ENCODE measurements around the gene CLEC7A. TPM values are rescaled to one million over a fixed set of nuclear protein-coding genes. Genes with fewer than 3 reads are reported as not detected.

CLEC7A gene
- total RNA-seq, 2 experiments from 2014 or later: not detected

DNA sequence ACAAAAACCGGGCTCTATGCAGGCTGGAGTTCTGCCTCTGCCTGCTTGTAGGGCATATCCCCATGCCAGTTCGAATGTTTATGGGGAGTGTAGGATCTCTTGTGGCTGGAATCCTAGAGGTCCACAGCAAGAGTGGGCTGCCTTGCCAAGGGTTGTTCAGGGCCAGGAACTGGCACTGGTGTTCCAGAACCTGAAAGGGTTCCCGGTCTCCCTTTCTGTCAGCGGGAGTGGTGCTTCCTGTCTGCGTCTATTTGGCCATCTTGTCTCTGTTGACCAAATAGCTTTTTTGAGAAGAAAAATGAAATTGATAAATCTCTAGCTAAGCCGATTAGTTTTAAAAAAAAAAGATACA, 24.1 kb upstream of the CLEC7A start:
- Histone ChIP-seq H3K4me2 (ENCODE audit: low read length) (peak overlapping the region; percentile 69), H3K36me3 (ENCODE audit: insufficient read depth, low read length) (no peaks in the 10 kb centered on the region; the same call in 1 of the 2 replicates), H4K20me1 (ENCODE audit: insufficient read depth, low read length) (no peaks in the 10 kb centered on the region), H3K4me3 (ENCODE audit: low read depth, low read length, poor library complexity, severe bottlenecking) (peak overlapping the region; percentile 70), H3K79me2 (ENCODE audit: insufficient read depth, low read depth, low read length) (no peaks in the 10 kb centered on the region), H3K9me3 (ENCODE audit: low read length) (peaks cover 8% of the 10 kb centered on the region; the same call in 1 of the 2 replicates), H2AFZ (ENCODE audit: low read length) (peak overlapping the region; percentile 81; the same call in 1 of the 2 replicates), H3K4me1 (ENCODE audit: insufficient read depth, low read length, poor library complexity, severe bottlenecking) (peaks cover 21% of the 10 kb centered on the region), H3K27ac (ENCODE audit: low read depth, low read length, poor library complexity, severe bottlenecking) (no peak overlapping the region), H3K9me2 (ENCODE audit: insufficient read depth, low read length) (no peaks in the 10 kb centered on the region)
- BruUV-seq (replicated peaks): no TSS peak
- TF ChIP-seq, protein P1, sequence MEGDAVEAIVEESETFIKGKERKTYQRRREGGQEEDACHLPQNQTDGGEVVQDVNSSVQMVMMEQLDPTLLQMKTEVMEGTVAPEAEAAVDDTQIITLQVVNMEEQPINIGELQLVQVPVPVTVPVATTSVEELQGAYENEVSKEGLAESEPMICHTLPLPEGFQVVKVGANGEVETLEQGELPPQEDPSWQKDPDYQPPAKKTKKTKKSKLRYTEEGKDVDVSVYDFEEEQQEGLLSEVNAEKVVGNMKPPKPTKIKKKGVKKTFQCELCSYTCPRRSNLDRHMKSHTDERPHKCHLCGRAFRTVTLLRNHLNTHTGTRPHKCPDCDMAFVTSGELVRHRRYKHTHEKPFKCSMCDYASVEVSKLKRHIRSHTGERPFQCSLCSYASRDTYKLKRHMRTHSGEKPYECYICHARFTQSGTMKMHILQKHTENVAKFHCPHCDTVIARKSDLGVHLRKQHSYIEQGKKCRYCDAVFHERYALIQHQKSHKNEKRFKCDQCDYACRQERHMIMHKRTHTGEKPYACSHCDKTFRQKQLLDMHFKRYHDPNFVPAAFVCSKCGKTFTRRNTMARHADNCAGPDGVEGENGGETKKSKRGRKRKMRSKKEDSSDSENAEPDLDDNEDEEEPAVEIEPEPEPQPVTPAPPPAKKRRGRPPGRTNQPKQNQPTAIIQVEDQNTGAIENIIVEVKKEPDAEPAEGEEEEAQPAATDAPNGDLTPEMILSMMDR (conservative IDR thresholded peaks at IDR 0.05; ENCODE audit: low read length): no peak
- TF ChIP-seq EZH2phosphoT487 (IDR thresholded peaks at IDR 0.05; ENCODE audit: borderline replicate concordance, low read depth, low read length): no peak
- intact Hi-C loops (cut with micrococcal nuclease; ENCODE audit: unreplicated experiment): loop anchor here (5.0 kb wide), 1 partner anchor 518 kb away; the partner anchor contains the start of gene STYK1
- ChIA-PET CTCF (ENCODE audit: unreplicated experiment) (interaction anchor here (0.6 to 1.0 kb wide), 2 partner anchors 36 to 72 kb away, joined by 3 to 5 read pairs; no protein-coding TSS in a partner anchor), POLR2A (interaction anchor here (0.6 to 1.0 kb wide), 8 partner anchors 16 to 248 kb away, joined by 3 to 6 read pairs (median 3); no protein-coding TSS in a partner anchor)
- DNase-seq (ENCODE audit: low spot score): no peak

DNA sequence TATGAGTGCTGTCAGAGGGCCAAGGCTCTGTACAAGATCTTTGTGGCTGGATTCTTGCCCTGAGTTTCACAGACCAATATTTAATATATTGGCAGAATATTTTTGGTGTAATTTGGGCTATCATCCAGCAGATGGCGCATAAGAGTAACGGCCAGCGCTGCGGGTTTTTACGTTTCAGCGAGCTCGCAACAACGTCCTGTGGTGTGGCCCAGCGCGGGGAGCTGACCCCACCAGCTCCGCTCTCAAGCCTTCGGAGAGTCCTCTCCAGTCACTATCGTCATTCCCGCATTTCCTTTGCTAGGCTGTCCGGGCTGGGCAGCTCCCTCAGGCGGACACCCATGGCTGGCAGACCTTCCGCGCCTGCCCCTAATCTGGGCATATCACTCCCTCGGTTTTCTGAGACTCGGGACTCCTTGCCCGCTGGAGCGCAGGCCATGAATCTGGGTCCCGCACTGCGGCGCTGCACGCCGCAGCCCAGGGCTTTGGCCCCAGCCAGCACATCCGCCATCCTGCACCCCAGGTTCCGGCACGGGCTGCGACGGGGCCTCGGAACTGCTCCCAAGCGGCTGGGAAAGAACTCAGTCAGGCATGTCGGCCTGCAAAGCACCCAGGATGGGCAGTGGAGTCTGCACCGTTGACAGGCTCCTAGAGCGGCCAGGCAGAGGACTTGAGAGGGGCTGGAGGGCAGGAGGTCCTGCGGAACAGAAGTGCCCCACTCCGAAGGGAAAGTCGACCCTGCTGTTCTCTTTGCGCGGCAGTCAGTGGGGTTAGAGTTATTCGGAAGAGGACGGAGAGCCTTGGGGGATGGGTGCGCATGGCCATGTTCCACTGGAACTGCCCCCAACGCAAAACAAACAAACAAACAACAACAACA, 23.5 kb upstream of the CLEC7A start:
- Histone ChIP-seq H4K20me1 (ENCODE audit: insufficient read depth, low read length) (no peaks in the 10 kb centered on the region), H3K36me3 (ENCODE audit: insufficient read depth, low read length) (no peaks in the 10 kb centered on the region; the same call in 1 of the 2 replicates), H3K9me2 (ENCODE audit: insufficient read depth, low read length) (no peaks in the 10 kb centered on the region), H2AFZ (ENCODE audit: low read length) (peak overlapping the region; percentile 81), H3K79me2 (ENCODE audit: insufficient read depth, low read depth, low read length) (no peaks in the 10 kb centered on the region), H3K9me3 (ENCODE audit: low read length) (peaks cover 12% of the 10 kb centered on the region; the same call in 1 of the 2 replicates), H3K4me1 (ENCODE audit: insufficient read depth, low read length, poor library complexity, severe bottlenecking) (peaks cover 15% of the 10 kb centered on the region), H3K4me3 (ENCODE audit: low read depth, low read length, poor library complexity, severe bottlenecking) (peak overlapping the region; percentile 70), H3K4me2 (ENCODE audit: low read length) (peak overlapping the region; percentile 69), H3K27ac (ENCODE audit: low read depth, low read length, poor library complexity, severe bottlenecking) (no peak overlapping the region)
- intact Hi-C loops (cut with micrococcal nuclease; ENCODE audit: unreplicated experiment): loop anchor here (1.0 to 5.0 kb wide), 4 partner anchors 37 to 519 kb away; partner anchors contain the start of gene STYK1
- DNase-seq (ENCODE audit: low spot score): peak; percentile 78
- CTCF ChIA-PET (ENCODE audit: unreplicated experiment): interaction anchor here (0.9 to 1.5 kb wide), 5 partner anchors 36 to 61 kb away, joined by 3 to 5 read pairs (median 3); no protein-coding TSS in a partner anchor
- POLR2A ChIA-PET: interaction anchor here (0.6 to 1.4 kb wide), 12 partner anchors 16 to 248 kb away, joined by 3 to 6 read pairs (median 3); partner anchors contain the start of gene OLR1
- TF ChIP-seq EZH2phosphoT487 (IDR thresholded peaks at IDR 0.05; ENCODE audit: borderline replicate concordance, low read depth, low read length): no peak
- TF ChIP-seq, protein P1 (conservative IDR thresholded peaks at IDR 0.05; ENCODE audit: low read length): peak; percentile 95
- no TSS peak for BruUV-seq (replicated peaks)

Measured in OCI-LY7 (cell line).